Erythroblast (primary cell): ENCODE data around the gene RIMBP2.

ENCODE experiments used
- GATA1 ChIP-seq: IDR thresholded peaks from 2 replicates; pipeline ENCODE4 v1.6.1; 2011; ENCODE audit warnings: low read depth, mild to moderate bottlenecking, control low read depth, low read length, moderate library complexity
- POLR2A ChIP-seq: IDR thresholded peaks from 2 replicates; pipeline ENCODE4 v1.6.1; 2011; ENCODE audit warnings: mild to moderate bottlenecking, low read length

GRCh38 chr12:130527239-130527638 is 188.9 kb downstream of the RIMBP2 start:
- TF ChIP-seq POLR2A (no peak), GATA1 (no peak)
